NCI-H524 (cell line): ENCODE results near the gene RAB26.
"Not testable (repeated sequence)": the region's sequence is repeated elsewhere in the genome, so short reads cannot be mapped to it uniquely, and the experiment has no call there.

Source experiments
- DNase-seq, 2 experiments: peaks; one replicate each; lab custom pipeline; 2025; lab: John Stamatoyannopoulos, UW

RAB26 gene

DNA sequence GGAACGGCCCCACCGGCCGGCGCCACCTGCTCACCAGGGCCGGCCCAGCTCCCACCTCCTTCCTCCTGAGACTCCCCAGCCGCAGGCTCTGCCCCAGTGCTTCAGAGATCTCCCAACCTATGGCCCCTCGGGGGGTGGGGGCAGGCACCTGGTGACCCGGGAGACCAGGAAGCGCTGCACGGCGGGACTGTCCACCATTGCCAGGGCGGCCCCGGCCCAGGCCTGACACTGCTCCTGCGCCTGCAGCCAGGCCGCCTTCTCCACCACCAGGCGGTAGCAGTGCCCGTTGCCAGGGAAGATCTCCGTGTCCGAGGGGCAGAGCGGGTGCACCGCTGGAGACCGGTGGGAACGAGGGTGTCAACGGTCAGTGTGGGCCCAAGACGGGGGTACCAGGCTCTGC, 31.1 kb upstream of the RAB26 start:
- DNase-seq, result not testable (repeated sequence)

DNA sequence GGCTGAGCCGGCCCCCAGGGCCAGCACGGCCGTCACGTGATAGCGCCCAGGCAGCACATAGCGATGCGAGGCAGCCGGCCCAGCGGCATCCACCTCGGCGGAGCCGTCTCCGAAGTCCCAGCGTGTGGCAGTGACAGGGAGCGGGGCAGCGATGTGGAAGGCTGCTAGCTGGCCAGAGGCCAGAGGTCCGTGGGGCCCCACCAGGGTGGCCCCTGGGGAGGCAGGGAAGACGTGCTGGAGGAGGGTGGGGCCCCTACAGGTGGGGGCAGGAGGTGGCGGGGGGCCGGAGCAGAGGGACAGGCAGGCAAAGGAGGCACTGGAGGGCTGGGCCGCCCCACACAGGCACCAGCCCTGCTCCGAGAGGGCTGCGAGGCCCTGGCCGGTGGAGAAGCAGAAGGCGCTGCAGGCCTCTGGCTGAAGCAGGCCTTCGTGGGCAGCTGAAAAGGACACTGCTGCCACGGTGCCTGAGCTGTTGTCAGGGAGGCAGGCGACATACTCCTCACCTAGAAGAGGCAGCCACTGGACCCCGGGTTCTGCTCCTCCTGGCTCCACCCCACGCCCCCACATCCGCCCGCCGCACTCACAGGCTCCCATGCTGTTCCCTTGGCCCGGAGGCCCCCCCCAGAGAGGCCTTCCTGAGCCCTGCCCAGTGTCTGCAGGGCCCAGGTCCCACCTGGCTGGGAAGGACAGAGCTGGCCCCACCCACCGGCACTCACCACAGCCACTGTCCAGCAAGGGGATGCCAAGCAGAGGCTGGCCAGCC, 30.3 kb upstream of the RAB26 start:
- DNase-seq, result not testable (repeated sequence)

DNA sequence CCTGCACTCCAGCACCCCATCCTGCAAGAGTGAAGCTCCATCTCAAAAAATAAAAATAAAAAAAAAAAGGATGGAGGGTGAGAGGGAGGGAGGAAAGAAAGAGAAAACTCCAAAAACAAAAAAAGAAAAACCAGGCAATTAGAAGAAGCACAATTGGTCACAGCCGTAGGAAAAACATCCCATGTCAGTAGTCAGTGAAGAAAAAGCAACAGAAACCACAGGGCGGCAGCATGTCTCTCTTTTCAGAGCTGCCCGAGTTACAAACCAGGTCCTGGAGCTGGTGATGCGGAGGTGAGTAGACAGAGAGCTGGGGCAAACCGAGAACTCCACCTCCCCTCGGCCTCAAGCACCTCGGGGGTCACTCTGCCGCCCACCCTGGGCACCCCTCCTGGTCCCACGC, 27.1 kb upstream of the RAB26 start:
- DNase-seq, result peak; percentile 25 to 63

DNA sequence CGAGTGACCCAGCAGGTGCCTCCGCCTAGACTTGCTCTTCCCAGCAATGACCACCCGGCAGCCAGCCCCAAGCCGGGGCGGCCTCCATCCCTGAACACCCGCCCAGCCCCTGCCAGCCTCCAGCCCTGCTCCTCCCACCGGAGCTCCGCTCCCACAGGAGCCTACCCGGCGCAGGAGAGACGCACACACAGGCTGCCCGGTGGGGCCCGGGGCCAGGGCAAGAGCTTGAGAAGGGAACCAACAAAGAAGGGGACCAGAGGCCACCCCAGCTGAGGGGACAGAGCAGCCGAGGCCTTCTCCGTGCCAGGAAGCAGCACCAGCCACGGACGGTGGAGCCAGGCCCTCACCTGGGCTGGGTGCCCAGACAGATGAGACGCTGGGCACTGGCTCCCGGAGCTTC, 26.6 kb upstream of the RAB26 start:
- DNase-seq, result no peak

DNA sequence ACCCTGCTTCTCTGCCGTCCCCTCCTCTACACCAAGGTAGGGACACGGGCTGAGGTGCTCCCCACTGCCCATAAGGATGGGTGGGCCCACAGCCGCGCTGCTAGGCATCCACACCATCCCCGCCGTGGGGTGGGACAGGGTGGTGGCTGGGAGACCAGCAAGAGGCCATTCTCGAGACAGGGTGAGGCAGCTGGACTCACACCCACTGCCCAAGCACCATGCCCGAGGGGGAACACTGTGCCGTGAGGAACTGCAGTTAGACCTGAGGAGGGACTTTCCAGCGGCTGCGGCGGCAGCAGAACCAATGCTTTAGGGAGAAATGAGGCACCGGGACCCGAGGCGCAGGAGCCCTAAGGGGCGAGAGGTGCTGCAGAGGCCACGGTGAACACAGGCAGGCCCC, 26.0 kb upstream of the RAB26 start:
- DNase-seq, result no peak

DNA sequence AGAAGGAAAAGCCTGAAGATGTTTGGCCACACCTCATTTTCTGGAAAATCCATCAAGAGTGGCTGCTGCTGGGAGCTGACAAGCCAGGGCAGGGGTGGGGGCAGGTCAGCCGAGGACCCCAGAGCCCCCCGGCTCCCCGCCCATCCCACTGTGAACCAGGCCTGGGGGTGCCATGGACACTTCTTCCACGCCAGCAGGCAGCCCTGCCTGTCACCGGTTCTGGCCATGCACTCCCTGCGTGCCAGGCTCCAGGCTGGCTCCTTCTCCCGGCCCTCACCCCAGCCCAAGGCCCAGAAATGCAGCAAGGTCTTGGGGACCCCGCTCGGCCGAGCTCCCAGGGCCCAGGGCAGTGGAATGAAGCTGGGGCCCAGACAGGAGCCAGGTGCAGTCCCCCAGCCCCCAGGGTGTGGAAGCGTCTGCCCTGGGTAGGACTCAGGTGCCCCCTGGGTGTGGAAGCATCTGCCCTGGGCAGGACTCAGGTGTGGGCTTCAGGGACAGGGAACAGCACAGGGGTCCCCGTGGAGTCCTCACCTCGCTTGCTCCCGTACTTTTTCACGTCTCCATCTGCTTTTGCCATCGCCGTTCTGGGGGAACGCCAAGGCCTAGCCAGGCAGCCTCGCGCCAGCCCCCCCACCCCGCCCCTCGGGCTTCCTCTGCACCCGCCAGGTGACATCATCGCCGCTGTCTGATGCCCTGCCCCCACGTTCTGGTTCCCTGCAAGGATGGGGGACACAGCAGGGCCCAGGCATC, 25.3 kb upstream of the RAB26 start:
- not testable (repeated sequence) for DNase-seq

DNA sequence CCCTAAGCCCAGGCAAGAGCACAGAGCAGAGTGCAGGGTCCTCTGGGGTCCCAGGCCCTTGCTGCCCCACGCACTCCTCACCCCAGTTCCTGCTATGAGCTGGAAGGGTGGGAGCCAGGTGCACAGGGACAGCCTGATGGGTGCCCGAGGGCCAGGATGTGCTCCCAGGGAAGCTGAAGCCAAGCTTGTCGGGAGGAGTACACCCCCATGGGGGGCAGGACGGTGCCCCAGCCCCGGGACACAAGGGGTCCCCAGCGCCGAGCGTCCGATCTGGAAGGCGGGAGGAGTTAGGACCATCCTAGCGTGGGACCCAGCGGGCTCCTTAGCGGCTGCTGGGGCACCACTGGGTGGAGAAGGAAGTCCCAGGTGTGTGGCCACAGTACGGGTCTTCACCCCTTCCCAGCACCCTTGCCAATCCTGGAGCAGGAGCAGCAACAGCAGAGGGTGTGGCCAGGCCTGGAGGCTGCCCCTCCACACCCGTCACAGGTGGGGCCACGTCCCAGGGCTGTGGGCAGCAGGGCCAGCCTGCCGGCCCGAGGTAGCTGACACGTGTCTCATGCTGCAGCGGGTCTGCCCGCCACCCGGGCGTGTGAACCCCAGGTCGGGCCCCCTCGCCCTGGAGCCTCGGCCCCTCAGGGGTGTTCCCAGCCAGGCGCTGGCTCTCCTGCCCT, 24.6 kb upstream of the RAB26 start:
- not testable (repeated sequence) for DNase-seq

DNA sequence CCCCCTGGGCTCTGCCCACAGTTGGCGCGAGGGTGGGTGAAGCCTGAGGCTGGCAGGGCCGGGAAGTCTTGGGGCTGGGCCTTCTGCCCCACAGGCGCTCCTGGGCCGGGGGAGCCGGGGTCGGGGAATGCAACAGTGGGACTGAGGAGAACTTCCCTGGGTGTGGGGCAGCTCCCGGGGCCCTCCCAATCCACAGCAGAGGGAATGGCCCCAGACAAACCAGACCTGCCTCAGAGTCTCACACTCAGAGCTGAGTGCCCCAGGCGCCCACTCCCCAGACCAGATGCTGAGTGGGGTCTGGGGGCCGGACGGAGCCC, 24.1 kb upstream of the RAB26 start:
- not testable (repeated sequence) for DNase-seq

DNA sequence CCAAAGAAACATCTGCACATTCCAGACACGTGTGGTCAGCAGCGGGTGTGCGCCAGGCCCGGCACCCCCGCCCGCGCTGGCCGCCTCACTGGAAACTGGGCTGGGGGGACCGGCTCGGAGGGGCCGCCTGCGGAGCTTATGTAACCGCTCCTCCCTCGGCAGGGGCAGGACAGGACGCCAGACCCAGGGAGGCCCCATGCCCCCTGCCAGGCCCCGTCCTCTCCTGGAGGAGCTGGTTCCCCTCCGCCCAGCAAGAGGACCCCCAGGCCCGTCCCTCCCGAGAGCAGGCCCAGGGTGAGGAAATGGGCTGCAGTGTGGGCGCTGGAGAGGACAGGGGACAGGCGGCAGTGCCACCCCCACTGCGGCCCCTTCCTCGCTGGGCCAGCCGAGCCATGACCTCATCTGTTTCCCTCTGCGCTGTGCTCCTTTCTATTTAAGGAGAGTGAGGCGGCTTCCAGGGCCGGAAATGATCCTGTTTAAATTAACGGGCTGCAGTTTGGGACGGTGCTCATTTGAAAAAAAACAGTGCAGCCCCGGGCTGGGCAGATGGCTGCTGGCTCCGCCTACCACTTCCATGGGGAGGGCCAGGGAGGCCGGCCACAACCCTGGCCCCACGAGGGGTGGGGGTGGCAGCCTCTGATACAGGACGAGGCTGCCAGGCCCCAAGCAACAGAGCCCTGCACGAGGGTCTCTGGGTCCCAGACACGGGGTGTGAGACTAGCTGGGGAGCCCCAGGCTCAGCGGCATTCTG, 23.6 kb upstream of the RAB26 start:
- peak in 1 of 2 experiments; percentile 32 for DNase-seq

DNA sequence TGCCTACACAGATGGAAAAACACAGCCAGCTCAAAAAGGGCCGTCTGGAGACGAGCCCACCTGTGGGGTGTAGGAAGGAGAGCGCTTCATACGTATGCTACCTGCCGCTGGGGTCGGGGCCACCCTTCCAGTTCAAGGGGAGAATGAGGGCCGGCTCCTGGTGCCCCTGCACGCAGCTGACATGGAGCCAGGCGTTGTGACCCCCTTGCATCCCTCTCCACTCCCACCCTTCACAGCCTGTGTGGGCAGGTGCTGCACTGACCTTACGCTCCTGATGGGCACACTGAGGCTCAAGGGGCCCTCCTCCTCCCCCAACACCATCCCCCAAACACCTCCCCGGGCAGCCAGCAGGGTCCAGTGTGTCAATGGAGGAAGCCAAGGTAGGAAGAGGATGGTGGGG, 22.8 kb upstream of the RAB26 start:
- DNase-seq, result not testable (repeated sequence)

DNA sequence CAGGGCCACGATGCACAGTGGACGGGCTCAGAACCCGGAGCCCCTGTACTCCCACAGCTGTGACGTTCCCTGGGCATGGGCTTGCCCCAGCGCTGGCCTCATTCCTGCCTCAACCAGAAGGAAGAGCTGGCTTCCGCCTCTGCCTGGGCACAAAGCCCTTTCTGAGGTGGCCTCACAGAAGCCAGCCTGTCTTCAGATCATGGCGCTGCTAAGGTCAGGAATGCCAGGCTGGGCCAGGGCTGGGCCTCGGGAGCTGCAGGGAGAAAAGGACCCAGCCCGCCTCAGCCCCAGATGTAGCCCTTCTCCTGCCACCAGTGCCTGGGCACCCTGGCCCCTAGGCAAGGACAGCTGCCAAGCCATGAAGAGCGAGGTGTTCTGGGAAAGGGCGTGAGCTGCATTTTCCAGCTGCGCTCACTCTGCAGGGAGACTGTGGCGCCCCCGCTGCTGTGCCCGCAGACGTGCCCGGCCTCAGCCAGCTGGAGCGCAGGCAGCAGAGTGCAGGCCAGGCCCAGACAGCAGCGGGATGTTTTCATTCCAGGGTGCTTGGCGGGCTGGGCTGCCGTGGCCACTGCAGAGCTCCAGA, 22.2 kb upstream of the RAB26 start:
- DNase-seq, result not testable (repeated sequence)

DNA sequence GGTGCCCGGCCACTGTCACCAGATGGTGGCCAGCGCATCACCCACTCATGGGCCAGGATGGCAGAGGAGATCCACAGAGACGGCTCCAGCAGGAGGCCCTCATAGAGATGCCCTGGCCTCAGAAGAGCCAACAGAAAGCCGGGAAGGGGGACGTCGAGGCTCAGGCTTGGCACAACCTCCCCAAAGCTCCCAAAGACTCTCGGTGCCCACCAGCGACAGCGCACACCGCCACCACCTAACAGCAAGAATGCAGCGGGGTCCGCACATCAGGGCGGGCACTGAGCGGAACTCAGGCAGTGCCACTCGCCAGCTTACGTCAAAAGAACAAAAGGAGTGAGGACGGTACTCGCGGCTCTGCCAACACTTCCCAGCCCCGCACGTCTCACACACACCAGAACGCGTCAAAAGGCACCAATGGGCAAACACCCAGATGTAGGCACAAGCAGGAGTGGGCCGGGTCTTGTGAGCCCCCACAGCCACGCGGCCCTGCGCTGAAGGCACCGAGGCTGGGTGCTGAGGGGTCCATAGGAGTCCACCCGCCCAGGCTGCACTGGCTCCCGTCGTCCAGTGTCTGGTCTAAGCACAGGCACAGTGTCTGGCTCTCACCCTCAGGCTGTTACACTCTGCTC, 21.4 kb upstream of the RAB26 start:
- DNase-seq, result not testable (repeated sequence)

DNA sequence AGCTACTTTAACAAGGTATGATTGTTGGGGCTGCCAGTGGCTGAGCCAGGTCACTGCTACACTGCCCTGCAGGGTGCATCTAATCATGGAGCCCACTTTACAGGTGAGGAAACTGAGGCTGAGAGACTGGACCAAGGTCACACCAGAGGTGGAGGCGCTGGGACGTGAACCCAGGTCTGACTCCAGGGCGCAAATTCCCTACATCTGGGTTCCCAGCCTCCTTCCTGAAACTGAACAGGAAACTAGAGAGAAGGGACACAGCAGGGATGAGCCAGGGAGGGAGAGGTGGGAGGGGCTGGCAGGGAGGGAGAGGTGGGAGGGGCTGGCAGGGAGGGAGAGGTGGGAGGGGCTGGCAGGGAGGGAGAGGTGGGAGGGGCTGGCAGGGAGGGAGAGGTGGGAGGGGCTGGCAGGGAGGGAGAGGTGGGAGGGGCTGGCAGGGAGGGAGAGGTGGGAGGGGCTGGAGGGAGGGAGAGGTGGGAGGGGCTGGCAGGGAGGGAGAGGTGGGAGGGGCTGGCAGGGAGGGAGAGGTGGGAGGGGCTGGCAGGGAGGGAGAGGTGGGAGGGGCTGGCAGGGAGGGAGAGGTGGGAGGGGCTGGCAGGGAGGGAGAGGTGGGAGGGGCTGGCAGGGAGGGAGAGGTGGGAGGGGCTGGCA, 20.7 kb upstream of the RAB26 start:
- DNase-seq, result peak in 1 of 2 experiments; percentile 21

DNA sequence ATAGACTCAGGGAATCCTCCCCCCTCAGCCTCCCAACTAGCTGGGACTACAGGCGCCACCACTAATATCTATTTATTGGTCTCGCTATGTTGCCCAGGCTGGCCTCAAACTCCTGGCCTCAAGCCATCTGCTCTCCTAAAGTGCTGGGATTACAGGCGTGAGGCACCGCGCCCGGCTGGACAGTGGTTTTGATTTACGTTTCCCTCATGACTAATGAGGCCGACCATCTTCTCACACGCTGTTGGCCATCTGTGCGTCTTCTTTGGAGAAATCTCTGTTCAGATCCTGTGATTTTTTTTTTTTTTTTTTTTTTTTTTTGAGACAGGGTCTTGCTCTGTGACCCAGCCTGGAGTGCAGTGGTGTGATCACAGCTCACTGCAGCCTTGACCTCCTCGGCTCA, 19.2 kb upstream of the RAB26 start:
- peak; percentile 70 to 84 for DNase-seq

DNA sequence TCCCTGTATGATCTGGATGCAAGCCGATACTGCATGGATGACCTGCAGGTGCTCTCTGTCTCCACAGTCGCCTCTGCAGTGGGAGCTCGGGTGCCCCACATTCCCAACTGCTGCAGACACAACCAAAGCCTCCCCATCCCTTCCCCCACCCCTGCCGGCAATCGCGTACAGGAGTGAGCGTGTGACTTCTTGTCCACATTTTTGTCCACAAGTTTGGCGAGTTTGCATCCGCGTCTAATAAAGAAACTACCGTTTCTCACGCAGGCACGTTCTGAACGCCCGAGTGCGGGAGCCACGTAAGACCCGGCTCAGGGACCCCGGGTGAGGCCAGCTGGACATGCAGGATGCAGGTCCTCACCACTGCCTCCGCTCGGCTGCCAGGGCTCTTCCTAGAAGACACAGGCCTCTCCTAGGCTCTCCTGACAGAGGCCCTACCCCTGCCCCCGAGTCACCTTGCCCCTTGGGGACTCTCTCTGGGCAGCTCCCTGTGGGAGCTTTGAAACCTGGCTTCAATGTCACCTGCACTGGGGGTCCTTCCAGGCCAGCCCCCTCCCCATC, 18.5 kb upstream of the RAB26 start:
- peak in 1 of 2 experiments; percentile 34 for DNase-seq

DNA sequence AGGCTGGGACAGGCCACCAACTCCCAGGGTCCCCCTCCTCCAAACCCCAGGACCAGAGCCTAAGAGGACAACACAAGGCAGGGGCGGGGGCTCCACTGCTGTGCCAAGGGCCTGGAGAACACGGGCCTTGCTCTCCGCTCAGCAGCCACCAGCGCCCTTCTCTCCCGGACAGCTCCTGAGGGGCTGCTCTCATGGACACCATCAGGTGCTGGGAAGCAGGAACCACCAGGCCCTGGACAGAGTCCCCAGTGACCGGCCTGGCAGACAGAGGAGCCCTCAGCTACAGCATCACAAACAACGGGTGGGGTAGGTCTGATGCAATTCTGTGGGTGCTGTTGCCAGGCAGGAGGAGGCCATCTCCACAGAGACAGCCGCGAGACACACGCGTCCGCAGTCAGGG, 14.6 kb upstream of the RAB26 start:
- DNase-seq, result not testable (repeated sequence)

DNA sequence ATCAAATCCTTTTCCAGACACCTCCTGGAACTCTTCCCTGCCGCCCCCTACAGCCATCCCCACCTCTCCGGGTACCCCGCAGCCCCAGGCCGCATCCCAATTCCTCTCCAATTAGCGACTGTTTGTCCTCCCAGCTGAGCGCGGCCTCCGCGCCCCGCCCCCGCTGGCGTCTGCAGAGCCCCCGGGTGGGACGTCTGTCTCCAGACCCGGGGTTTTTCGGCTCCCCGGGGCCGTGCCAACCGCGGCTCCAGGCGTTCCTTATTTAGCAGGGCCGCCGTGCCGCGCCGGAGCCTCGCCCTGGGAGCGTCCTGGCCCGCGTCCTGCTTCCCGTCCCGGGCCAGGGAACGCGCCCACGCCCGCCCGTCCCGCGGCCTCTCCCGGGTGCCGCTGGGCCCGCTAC, 13.4 kb upstream of the RAB26 start:
- not testable (repeated sequence) for DNase-seq

DNA sequence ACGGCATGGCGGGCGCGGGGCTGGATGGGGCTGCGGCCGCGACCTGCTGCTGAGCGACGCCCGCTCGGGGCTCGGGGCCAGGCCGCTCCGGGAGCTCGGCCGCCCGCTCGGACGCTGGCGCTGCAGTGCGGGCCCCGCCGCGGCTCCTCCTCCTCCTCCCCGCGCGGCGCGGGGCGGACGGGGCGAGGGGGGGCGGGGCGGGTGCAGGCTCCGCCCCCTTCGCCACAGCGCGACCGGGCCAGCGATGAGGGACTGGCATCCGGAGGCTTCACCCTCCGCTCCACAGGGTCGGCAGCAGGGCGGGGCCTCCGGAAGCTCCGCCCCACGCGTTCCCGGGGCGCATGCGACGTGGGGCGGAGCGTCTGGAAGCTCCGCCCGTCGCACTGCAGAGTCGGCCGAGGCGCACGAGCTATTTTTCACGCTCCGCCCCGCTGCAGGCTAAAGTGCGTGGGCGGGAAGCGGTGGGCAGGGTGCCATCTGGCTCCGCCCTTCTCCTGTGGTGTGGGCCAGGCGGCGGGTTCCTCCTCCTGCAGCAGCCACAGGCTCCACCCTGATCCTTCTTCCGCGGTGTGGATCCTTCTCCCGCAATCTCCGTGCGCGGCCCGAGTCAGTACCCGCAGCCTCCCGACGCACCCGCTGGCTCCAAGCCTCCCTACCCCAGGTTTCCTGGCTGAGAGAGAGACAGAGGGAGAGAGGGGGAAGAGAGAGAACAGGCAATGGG, 12.5 kb upstream of the RAB26 start, which contains the start of gene PKD1:
Gene PKD1, minus strand, starts transcription at position 129 of the 721 bp plus-strand sequence. CDS start 209 bp downstream, outside the sequence.
- DNase-seq, result peak; percentile 79 to 90
